H9 (cell line): ENCODE data around the gene EFCC1. TPM values are rescaled to one million over a fixed set of nuclear protein-coding genes. Genes with fewer than 3 reads are reported as not detected.

Experiments used
- DNase-seq: peaks from one replicate; pipeline ENCODE4 v3.0.0-alpha.2; 2017
- H2AFZ ChIP-seq: one replicate; pipeline ENCODE4 v1.6.1; 2013; ENCODE audit warnings: mild to moderate bottlenecking, low read length, control low read depth, moderate library complexity
- H2AK5ac ChIP-seq: 2 replicates; pipeline ENCODE4 v1.6.1; 2013; ENCODE audit warnings: low read length, control low read depth, mixed read lengths; ENCODE audit not compliant: insufficient read length
- H2BK120ac ChIP-seq: one replicate; pipeline ENCODE4 v1.6.1; 2013; ENCODE audit warnings: low read depth, mild to moderate bottlenecking, low read length, control low read depth, inconsistent platforms; ENCODE audit not compliant: poor library complexity, severe bottlenecking
- H2BK12ac ChIP-seq: 2 replicates; pipeline ENCODE4 v1.6.1; 2013; ENCODE audit warnings: low read length, control low read depth, mixed read lengths, low read depth; ENCODE audit not compliant: insufficient read length
- H2BK15ac ChIP-seq: 2 replicates; pipeline ENCODE4 v1.6.1; 2013; ENCODE audit warnings: low read depth, low read length, control low read depth
- H2BK20ac ChIP-seq: one replicate; pipeline ENCODE4 v1.6.1; 2013; ENCODE audit warnings: low read depth, mild to moderate bottlenecking, low read length, control low read depth, inconsistent platforms; ENCODE audit not compliant: poor library complexity, severe bottlenecking
- H2BK5ac ChIP-seq: 2 replicates; pipeline ENCODE4 v1.6.1; 2013; ENCODE audit warnings: low read length, control low read depth, mixed read lengths; ENCODE audit not compliant: insufficient read length
- H3K14ac ChIP-seq: 2 replicates; pipeline ENCODE4 v1.6.1; 2013; ENCODE audit warnings: low read length, control low read depth; ENCODE audit not compliant: insufficient read depth
- H3K18ac ChIP-seq: 2 replicates; pipeline ENCODE4 v1.6.1; 2013; ENCODE audit warnings: low read depth, mild to moderate bottlenecking, mixed read lengths, low read length, control low read depth; ENCODE audit not compliant: insufficient read length
- H3K23ac ChIP-seq: 2 replicates; pipeline ENCODE4 v1.6.1; 2013; ENCODE audit warnings: low read length, control low read depth, mixed read lengths, low read depth; ENCODE audit not compliant: insufficient read length
- H3K23me2 ChIP-seq: 2 replicates; pipeline ENCODE4 v1.6.1; 2013; ENCODE audit warnings: low read depth, mild to moderate bottlenecking, mixed read lengths, low read length, control low read depth; ENCODE audit not compliant: insufficient read length, poor library complexity, severe bottlenecking
- H3K27ac ChIP-seq: 2 replicates; pipeline ENCODE4 v1.5.1; 2013; ENCODE audit warnings: low read length, control low read depth, mixed read lengths, low read depth; ENCODE audit not compliant: insufficient read length
- H3K27me3 ChIP-seq: 2 replicates; pipeline ENCODE4 v1.6.1; 2013; ENCODE audit warnings: low read length, control low read depth, inconsistent platforms; ENCODE audit not compliant: insufficient read depth
- H3K4ac ChIP-seq: 2 replicates; pipeline ENCODE4 v1.6.1; 2013; ENCODE audit warnings: low read depth, mild to moderate bottlenecking, control low read depth, inconsistent platforms, low read length, moderate library complexity
- H3K4me1 ChIP-seq: 2 replicates; pipeline ENCODE4 v1.6.1; 2013; ENCODE audit warnings: low read length, control low read depth, inconsistent platforms; ENCODE audit not compliant: insufficient read depth
- H3K4me2 ChIP-seq: 2 replicates; pipeline ENCODE4 v1.6.1; 2013; ENCODE audit warnings: low read length, control low read depth, mixed read lengths; ENCODE audit not compliant: insufficient read length, insufficient read depth
- H3K56ac ChIP-seq: 2 replicates; pipeline ENCODE4 v1.6.1; 2013; ENCODE audit warnings: low read depth, mild to moderate bottlenecking, mixed read lengths, low read length, control low read depth; ENCODE audit not compliant: insufficient read length
- H3K79me1 ChIP-seq: 2 replicates; pipeline ENCODE4 v1.6.1; 2013; ENCODE audit warnings: low read depth, mild to moderate bottlenecking, moderate library complexity, low read length, control low read depth, inconsistent platforms; ENCODE audit not compliant: insufficient read depth, poor library complexity, severe bottlenecking
- H3K79me2 ChIP-seq: 2 replicates; pipeline ENCODE4 v1.6.1; 2013; ENCODE audit warnings: low read length, control low read depth, inconsistent platforms; ENCODE audit not compliant: insufficient read depth
- H3K9ac ChIP-seq: 2 replicates; pipeline ENCODE4 v1.6.1; 2013; ENCODE audit warnings: low read length, control low read depth, mixed read lengths; ENCODE audit not compliant: insufficient read length; ENCODE audit errors: extremely low read depth
- H3K9me3 ChIP-seq: one replicate; pipeline ENCODE4 v1.6.1; 2013; ENCODE audit warnings: low read depth, low read length, inconsistent platforms; ENCODE audit not compliant: control insufficient read depth
- H3T11ph ChIP-seq: one replicate; pipeline ENCODE4 v1.6.1; 2013; ENCODE audit warnings: mild to moderate bottlenecking, low read length, control low read depth, inconsistent platforms
- H4K20me1 ChIP-seq: one replicate; pipeline ENCODE4 v1.6.1; 2013; ENCODE audit not compliant: control insufficient read depth, insufficient read length, insufficient read depth
- H4K5ac ChIP-seq: 2 replicates; pipeline ENCODE4 v1.6.1; 2013; ENCODE audit warnings: low read depth, mild to moderate bottlenecking, mixed read lengths, low read length, control low read depth; ENCODE audit not compliant: insufficient read length
- H4K8ac ChIP-seq: replicated peaks from 2 replicates; pipeline ENCODE4 v1.6.1; 2013; ENCODE audit warnings: low read length, control low read depth, mixed read lengths, low read depth; ENCODE audit not compliant: insufficient read length
- H4K91ac ChIP-seq: 2 replicates; pipeline ENCODE4 v1.6.1; 2013; ENCODE audit warnings: low read depth, mild to moderate bottlenecking, moderate library complexity, mixed read lengths, low read length, control low read depth; ENCODE audit not compliant: insufficient read length
- H3K27ac Mint-ChIP-seq, 3 experiments: 2 replicates in 2 of 3; 3 replicates in 1 of 3; pipeline ENCODE4 v1.8.0; 2020 to 2021; ENCODE audit warnings: mixed read lengths in 3 of 3, mild to moderate bottlenecking in 1 of 3, moderate library complexity in 1 of 3
- H3K27me3 Mint-ChIP-seq: 2 replicates; pipeline ENCODE4 v1.8.0; 2021; ENCODE audit warnings: low read depth, mild to moderate bottlenecking, moderate library complexity, mixed read lengths
- H3K36me3 Mint-ChIP-seq, 3 experiments: 2 replicates in 2 of 3; 3 replicates in 1 of 3; pipeline ENCODE4 v1.8.0; 2020 to 2021; ENCODE audit warnings: low read depth in 3 of 3, mixed read lengths in 3 of 3; ENCODE audit not compliant: insufficient read depth in 1 of 3
- H3K4me1 Mint-ChIP-seq, 2 experiments: 2 replicates each; pipeline ENCODE4 v1.8.0; 2020; ENCODE audit warnings: mixed read lengths in 2 of 2
- H3K4me3 Mint-ChIP-seq, 2 experiments: 2 replicates in 1 of 2; 3 replicates in 1 of 2; pipeline ENCODE4 v1.8.0; 2020 to 2021; ENCODE audit warnings: mild to moderate bottlenecking in 2 of 2, mixed read lengths in 2 of 2, moderate library complexity in 1 of 2
- H3K9me3 Mint-ChIP-seq, 2 experiments: 2 replicates in 1 of 2; 3 replicates in 1 of 2; pipeline ENCODE4 v1.8.0; 2020; ENCODE audit warnings: mild to moderate bottlenecking in 2 of 2, mixed read lengths in 2 of 2, moderate library complexity in 1 of 2
- WGBS: extraction: QIAGEN DNeasy Blood & Tissue Kit; methylation state at CpG from one replicate; pipeline ENCODE4 v1.1.7; 2013; ENCODE audit warnings: missing lambda C conversion rate, low lambda C conversion rate, mixed read lengths; ENCODE audit not compliant: insufficient read length; ENCODE audit errors: extremely low coverage; 5-methylcytosine and 5-hydroxymethylcytosine counted together
- total RNA-seq: library from RNA; stranded (reverse); gene quantifications from 2 replicates; pipeline ENCODE4 v1.2.1, GENCODE V29; 2021
- TF ChIP-seq, protein P1 (sequence below): fragments of 200-600 bp; sonication (generic); conservative IDR thresholded peaks from 3 replicates; pipeline ENCODE4 v1.8.0; 2021; ENCODE audit warnings: antibody characterized with exemption, mild to moderate bottlenecking

Gene EFCC1
- total RNA-seq, 1 experiment from 2014 or later: 0.09 TPM

GRCh38 chr3:129028866-129029265 is 27.8 kb downstream of the EFCC1 start:
- Histone ChIP-seq H2BK120ac (no peak overlapping the region), H2BK5ac (no peak overlapping the region), H3K9ac (no peak overlapping the region), H3K56ac (no peak overlapping the region), H3K4me2 (no peak overlapping the region), H3K4me1 (no peaks in the 10 kb centered on the region), H3T11ph (no peak overlapping the region), H3K18ac (no peak overlapping the region), H3K14ac (no peak overlapping the region), H2AFZ (no peak overlapping the region), H4K20me1 (no peaks in the 10 kb centered on the region), H2BK20ac (no peak overlapping the region), H4K91ac (no peak overlapping the region), H2BK15ac (no peak overlapping the region), H3K23me2 (no peaks in the 10 kb centered on the region), H3K4ac (no peak overlapping the region), H3K79me2 (no peaks in the 10 kb centered on the region), H3K27ac (no peak overlapping the region), H2AK5ac (no peak overlapping the region), H3K9me3 (no peaks in the 10 kb centered on the region), H3K23ac (no peak overlapping the region), H4K8ac (no peak overlapping the region), H3K27me3 (peaks cover 3% of the 10 kb centered on the region; the same call in 1 of the 2 replicates), H2BK12ac (no peak overlapping the region), H4K5ac (no peak overlapping the region), H3K79me1 (no peaks in the 10 kb centered on the region)
- TF ChIP-seq, protein P1, sequence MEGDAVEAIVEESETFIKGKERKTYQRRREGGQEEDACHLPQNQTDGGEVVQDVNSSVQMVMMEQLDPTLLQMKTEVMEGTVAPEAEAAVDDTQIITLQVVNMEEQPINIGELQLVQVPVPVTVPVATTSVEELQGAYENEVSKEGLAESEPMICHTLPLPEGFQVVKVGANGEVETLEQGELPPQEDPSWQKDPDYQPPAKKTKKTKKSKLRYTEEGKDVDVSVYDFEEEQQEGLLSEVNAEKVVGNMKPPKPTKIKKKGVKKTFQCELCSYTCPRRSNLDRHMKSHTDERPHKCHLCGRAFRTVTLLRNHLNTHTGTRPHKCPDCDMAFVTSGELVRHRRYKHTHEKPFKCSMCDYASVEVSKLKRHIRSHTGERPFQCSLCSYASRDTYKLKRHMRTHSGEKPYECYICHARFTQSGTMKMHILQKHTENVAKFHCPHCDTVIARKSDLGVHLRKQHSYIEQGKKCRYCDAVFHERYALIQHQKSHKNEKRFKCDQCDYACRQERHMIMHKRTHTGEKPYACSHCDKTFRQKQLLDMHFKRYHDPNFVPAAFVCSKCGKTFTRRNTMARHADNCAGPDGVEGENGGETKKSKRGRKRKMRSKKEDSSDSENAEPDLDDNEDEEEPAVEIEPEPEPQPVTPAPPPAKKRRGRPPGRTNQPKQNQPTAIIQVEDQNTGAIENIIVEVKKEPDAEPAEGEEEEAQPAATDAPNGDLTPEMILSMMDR: no peak
- Mint-ChIP-seq H3K36me3 (peaks cover 0 to 3% (median 0%) of the 10 kb centered on the region in 3 experiments; a peak in 1 of 7 replicates), H3K4me3 (no peak overlapping the region), H3K4me1 (peaks cover 2 to 5% of the 10 kb centered on the region in 2 experiments; a peak in 3 of 4 replicates), H3K27me3 (peaks cover 63% of the 10 kb centered on the region), H3K9me3 (peaks cover 0 to 3% of the 10 kb centered on the region in 2 experiments; a peak in 2 of 5 replicates), H3K27ac (no peak overlapping the region; a peak in 1 of 7 replicates)
- WGBS: no CpG with 5 or more reads among the region's 13 CpGs
- no peak for DNase-seq
